GM12891 (cell line): ENCODE data around the gene SUDS3. TPM values are rescaled to one million over a fixed set of nuclear protein-coding genes. Genes with fewer than 3 reads are reported as not detected.

Experiments used
- DNase-seq: peaks from one replicate; pipeline ENCODE4 v3.0.0; 2011; ENCODE audit warnings: low spot score; ENCODE audit not compliant: insufficient read length
- FAIRE-seq: peaks from 2 replicates; lab custom pipeline; 2011; peaks lifted over from hg19 to GRCh38; lab: Jason Lieb, UNC
- PAX5 ChIP-seq: IDR thresholded peaks from 2 replicates; pipeline ENCODE4 v1.6.1; 2011; ENCODE audit warnings: low read length, moderate library complexity, mild to moderate bottlenecking; ENCODE audit not compliant: insufficient read depth, severe bottlenecking
- POLR2A ChIP-seq: IDR thresholded peaks from 2 replicates; pipeline ENCODE4 v1.6.1; 2011; ENCODE audit warnings: low read depth, low read length, control low read depth
- POLR2AphosphoS5 ChIP-seq: IDR thresholded peaks from 2 replicates; pipeline ENCODE4 v1.6.1; 2011; ENCODE audit warnings: low read depth, low read length, control low read depth
- POU2F2 ChIP-seq: IDR thresholded peaks from 2 replicates; pipeline ENCODE4 v1.6.1; 2011; ENCODE audit warnings: low read depth, mild to moderate bottlenecking, control low read depth, low read length, moderate library complexity
- SPI1 ChIP-seq: IDR thresholded peaks from 2 replicates; pipeline ENCODE4 v1.6.1; 2011; ENCODE audit warnings: low read depth, low read length, control low read depth
- TAF1 ChIP-seq: IDR thresholded peaks from 2 replicates; pipeline ENCODE4 v1.6.1; 2011; ENCODE audit warnings: low read depth, low read length, control low read depth
- polyA plus RNA-seq: library from polyadenylated mRNA; unstranded; fragments of >200 nt; gene quantifications from one replicate; pipeline ENCODE4 v1.2.1, GENCODE V29; 2012; ENCODE audit warnings: low read depth, missing spikeins, inconsistent platforms; ENCODE audit not compliant: missing spikeins

Gene SUDS3
- 10.7 TPM for polyA plus RNA-seq

- FAIRE-seq (peak; percentile 93), DNase-seq (peak; percentile 69)
- TF ChIP-seq POLR2AphosphoS5 (peak; percentile 30; the same call in 1 of the 2 replicates), TAF1 (0 out of 2 replicates have a peak, but pooled peaks have one; percentile 37), POLR2A (no peak), SPI1 (0 out of 2 replicates have a peak, but pooled peaks have one; percentile 0), POU2F2 (no peak)
These were observed at the start of gene SUDS3 for GRCh38 chr12:118376089-118377020. SUDS3 (plus strand) TSS chr12:118376555; CDS start chr12:118376692, 137 bp downstream.

DNA sequence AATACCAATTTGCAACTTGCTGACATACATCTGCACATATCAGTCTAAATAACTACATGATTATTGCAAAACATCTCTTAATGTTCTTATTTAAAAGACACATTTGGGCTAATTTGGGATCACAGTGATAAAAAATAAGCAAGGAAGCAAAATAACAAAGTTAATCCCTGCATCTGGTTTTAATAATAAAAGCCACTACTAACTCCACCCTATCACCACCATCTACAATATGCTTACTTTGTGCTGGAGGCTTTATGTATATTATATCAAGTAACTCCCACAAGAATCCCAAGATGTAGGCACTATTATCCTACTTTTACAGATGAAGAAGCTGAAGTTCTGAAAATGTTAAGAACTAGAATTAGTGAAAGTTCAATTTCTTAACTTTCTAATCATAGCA lies 49.4 kb upstream of the SUDS3 start:
- FAIRE-seq (no peak), DNase-seq (no peak)
- TF ChIP-seq PAX5 (no peak), POLR2A (no peak), POU2F2 (no peak), POLR2AphosphoS5 (no peak), TAF1 (no peak), SPI1 (no peak)

- DNase-seq (no peak), FAIRE-seq (no peak)
- TF ChIP-seq POU2F2, result no peak
- no peak for TF ChIP-seq TAF1
- TF ChIP-seq PAX5, result no peak
- no peak for TF ChIP-seq POLR2A
- TF ChIP-seq SPI1, result no peak
- TF ChIP-seq POLR2AphosphoS5, result no peak
These were observed 49.0 kb upstream of the SUDS3 start for GRCh38 chr12:118327391-118327790.

DNA sequence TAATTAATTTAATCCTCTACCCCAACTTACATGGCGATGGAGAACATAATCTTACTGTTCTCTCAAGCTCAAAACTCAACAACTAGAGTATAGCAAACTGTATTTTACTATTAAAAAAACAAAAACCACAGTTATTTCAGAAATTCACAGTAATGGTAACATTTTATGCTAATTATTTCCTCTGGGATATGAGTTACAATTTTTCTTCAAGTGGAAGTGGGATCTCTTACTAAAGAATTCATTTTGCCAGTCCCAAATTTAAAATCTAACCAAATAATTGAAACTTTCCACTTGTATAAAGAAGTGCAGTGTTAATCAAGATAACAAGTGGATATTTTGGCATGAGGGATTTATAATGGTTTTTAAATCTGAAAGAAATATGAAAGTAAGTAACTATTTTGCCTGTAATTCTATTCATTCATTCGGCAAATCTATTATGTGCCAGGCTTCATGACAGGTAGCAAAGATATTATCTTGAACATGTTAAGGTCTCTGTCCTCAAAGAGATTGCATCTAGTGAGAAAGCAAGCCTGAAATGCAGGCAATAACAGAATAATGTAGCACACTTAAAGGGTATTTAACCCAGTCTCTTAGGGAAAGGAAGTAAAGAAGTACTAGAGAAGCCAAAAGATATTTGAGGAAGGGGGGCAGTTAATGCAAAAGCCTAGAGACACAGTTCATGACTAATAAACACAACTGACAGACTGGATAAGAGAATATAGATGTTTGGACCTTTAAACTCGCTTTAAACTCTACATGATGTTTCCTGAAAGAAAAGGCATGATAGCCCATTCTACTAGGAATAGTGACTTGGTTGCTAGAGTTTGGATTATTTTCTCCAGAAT lies 47.6 kb upstream of the SUDS3 start:
- TF ChIP-seq PAX5 (no peak), POLR2A (no peak), TAF1 (no peak), POU2F2 (no peak), POLR2AphosphoS5 (no peak), SPI1 (no peak)
- no peak for DNase-seq
- FAIRE-seq, result peak; percentile 70

DNA sequence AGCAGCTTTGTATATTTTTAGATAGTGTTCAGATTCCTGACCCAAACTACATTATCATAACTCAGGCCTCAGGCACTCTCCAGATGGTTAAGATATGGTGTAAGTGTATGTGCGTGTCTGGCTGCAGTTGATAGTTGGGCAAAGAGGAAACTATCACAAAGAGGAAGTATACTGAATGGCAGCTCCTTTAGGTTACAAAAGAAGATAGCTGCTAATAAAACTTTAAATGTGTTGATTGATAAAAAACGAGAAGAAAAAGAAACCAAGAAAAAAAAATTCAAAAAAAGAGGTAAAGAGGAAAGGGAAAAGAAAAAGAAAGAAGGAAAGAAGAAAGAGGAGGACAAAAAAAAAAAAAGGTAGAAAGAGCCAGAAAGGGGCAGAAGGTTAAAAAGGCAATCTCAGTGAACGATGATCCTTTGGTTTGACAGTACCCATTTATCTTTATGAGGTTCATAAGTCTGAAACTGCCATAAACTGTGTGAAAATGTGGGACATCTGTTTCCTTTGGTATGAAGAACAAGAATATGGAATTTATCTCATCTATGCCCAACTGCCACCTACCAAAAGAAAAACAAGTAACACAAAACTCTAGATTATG lies 45.8 kb upstream of the SUDS3 start:
- peak; percentile 88 for FAIRE-seq
- TF ChIP-seq TAF1 (no peak), POU2F2 (no peak), PAX5 (no peak)
- peak; percentile 11 for DNase-seq

DNA sequence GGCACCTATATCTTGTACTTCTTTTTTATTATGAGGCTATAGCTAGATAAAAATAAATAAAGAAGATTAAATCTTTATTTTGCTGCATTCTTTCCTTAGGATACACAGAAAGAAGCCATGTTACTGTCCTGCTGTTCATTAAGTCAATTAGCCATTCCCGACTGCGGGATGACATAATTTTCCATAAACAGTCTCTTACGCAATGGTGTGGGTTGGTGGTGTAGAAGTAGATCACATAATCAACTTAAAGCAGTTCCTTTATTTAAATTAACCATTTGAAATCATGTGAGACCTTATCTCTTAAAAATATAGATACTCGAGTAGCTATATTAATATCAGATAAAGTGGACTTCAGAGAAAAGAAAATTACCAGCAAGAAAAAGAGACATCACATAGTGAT lies 43.8 kb upstream of the SUDS3 start:
- no peak for TF ChIP-seq SPI1
- no peak for TF ChIP-seq TAF1
- no peak for TF ChIP-seq POU2F2
- TF ChIP-seq POLR2AphosphoS5, result no peak
- no peak for TF ChIP-seq PAX5
- TF ChIP-seq POLR2A, result no peak

DNA sequence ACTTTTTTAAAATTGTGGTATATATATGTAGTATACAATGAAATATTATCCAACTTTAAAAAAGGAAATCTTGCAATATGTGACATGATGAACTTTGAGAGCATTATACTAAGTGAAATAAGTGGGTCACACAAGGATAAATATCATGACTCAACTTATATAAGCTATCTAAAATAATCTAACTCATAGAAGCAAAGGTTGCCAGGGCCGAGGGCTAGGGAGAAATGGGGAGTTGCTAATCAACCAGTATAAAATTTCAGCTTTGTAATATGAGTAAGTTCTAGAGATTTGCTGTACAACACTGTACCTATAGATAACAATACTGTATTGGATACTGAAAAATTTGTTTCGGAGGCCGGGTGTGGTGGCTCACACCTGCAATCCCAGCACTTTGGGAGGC lies 42.1 kb upstream of the SUDS3 start:
- FAIRE-seq (no peak), DNase-seq (no peak)
- TF ChIP-seq POLR2AphosphoS5 (no peak), TAF1 (no peak), PAX5 (no peak), SPI1 (no peak), POU2F2 (no peak), POLR2A (no peak)

More for the DNA sequence above, 43.8 kb upstream of the SUDS3 start:
- DNase-seq (no peak), FAIRE-seq (no peak)

DNA sequence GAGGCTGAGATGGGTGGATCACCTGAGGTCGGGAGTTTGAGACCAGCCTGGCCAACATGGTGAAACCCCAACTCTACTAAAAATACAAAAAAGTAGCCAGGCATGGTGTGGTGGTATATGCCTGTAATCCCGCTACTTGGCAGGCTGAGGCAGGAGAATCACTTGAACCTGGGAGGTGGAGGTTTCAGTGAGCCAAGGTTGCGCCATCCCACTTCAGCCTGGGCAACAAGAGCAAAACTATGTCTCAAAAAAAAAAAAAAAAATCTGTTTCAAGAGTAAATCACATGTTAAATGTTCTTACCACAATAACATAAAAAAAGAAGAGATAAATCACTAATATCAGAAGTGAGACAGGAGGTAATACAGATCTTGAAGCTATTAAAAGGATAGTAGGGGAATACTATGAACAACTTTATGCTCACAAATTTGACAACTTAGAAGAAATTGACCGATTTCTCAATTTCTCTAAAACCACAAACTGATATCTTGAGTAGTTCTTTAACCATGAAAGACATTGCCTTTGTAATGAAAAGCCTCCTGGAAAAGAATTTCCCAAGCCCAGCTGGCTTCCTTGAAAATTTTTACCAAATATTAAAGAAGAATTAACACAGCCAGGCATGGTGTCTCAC lies 41.3 kb upstream of the SUDS3 start:
- no peak for FAIRE-seq
- no peak for TF ChIP-seq POLR2AphosphoS5
- no peak for TF ChIP-seq PAX5
- DNase-seq, result no peak

DNA sequence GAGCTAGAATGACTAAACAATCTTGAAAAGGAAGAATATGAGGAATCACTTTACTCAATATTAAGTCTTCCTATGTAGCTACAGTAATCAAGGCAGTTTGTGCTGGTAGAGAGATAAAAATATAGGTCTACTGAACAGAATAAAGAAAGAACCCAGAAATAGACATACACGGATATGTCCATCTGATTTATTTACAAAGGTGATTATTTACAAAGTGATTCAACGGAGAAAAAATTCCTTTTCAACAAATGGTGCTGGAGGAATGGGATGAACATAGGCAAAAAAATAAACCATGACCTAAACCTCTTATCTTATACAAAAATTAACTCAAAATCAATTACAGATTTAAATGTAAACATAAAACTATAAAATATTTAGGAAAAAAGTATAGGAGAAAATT lies 40.2 kb upstream of the SUDS3 start:
- DNase-seq (no peak), FAIRE-seq (no peak)

More for the DNA sequence above, 40.2 kb upstream of the SUDS3 start:
- no peak for TF ChIP-seq POLR2A
